Bronchial epithelial cell (primary cell): Measurements from ENCODE around the gene KISS1R. TPM values are rescaled to one million over a fixed set of nuclear protein-coding genes. Genes with fewer than 3 reads are reported as not detected.
"Not testable (repeated sequence)": the region's sequence is repeated elsewhere in the genome, so short reads cannot be mapped to it uniquely, and the experiment has no call there.

Experiments
- DNase-seq: peaks from one replicate; pipeline ENCODE4 v3.0.0-alpha.2; 2010; ENCODE audit warnings: low read depth
- FAIRE-seq: peaks from 2 replicates; lab custom pipeline; 2011; peaks lifted over from hg19 to GRCh38; lab: Jason Lieb, UNC
- H3K27me3 ChIP-seq: 2 replicates; pipeline ENCODE4 v1.5.1; 2011; ENCODE audit warnings: low read length; ENCODE audit not compliant: control insufficient read depth, insufficient read depth
- H3K36me3 ChIP-seq: 2 replicates; pipeline ENCODE4 v1.5.1; 2011; ENCODE audit warnings: low read length; ENCODE audit not compliant: control insufficient read depth, insufficient read depth
- H3K4me3 ChIP-seq: 2 replicates; pipeline ENCODE4 v1.5.1; 2011; ENCODE audit warnings: mild to moderate bottlenecking, low read depth, low read length, control low read depth
- CTCF ChIP-seq: IDR thresholded peaks from 2 replicates; pipeline ENCODE4 v1.5.1; 2011; ENCODE audit warnings: mild to moderate bottlenecking, moderate library complexity, low read length, control low read depth, inconsistent platforms; ENCODE audit not compliant: insufficient read depth, severe bottlenecking
- total RNA-seq: library from RNA; depleted of rRNA; stranded (reverse); fragments of >200 nt; gene quantifications from 2 replicates; pipeline ENCODE4 v1.2.1, GENCODE V29; 2014

The KISS1R gene
- total RNA-seq, 1 donor from 2014 or later = not detected

- Histone ChIP-seq H3K27me3 (no peaks in the 10 kb centered on the region), H3K4me3 (no peak overlapping the region), H3K36me3 (peaks cover 34% of the 10 kb centered on the region)
- no peak for FAIRE-seq
- DNase-seq = no peak
- TF ChIP-seq CTCF = no peak
Measured at GRCh38 chr19:887072-887471, 30.1 kb upstream of the KISS1R start.

- DNase-seq (no peak), FAIRE-seq (no peak)
- no peaks in the 10 kb centered on the region for H3K27me3 ChIP-seq
- H3K36me3 ChIP-seq = peaks cover 28% of the 10 kb centered on the region
- no peak for TF ChIP-seq CTCF
- no peak overlapping the region for H3K4me3 ChIP-seq
Measured at GRCh38 chr19:887599-887998, 29.5 kb upstream of the KISS1R start.

- no peak overlapping the region for H3K4me3 ChIP-seq
- FAIRE-seq (no peak), DNase-seq (no peak)
- H3K27me3 ChIP-seq = no peaks in the 10 kb centered on the region
- peaks cover 22% of the 10 kb centered on the region for H3K36me3 ChIP-seq
- no peak for TF ChIP-seq CTCF
Measured at GRCh38 chr19:888581-889385, 28.4 kb upstream of the KISS1R start.

DNA sequence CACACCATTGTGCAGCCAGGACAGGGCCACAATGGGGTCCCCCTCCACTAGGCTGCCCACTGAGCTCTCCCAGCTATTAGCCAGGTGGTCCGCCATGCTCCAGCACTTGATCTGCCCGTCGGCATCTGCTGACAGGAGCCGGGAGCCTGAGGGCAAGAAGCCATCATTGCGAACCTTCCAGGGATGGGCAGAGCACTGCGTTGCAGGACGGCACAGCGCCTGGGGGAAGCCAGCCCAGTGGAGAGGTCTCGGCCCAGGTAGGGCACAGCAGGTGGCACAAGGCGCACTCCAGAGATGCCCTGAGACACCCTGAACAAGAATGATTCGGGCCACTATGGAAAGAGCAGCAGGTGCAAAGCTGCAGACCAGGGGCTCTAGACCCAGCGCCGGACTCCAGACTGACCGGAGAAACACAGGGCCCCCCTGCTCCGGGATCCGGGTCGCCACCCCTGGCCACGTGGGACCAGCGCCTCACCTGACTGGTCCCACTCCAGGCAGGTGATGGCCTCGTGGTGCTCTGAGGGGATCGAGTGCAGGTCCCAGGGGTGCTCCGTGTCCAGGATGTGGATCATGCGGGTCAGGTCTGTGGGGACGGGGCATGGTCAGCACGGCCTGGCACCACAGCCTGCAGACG is 27.4 kb upstream of the KISS1R start:
- peaks cover 20% of the 10 kb centered on the region for H3K36me3 ChIP-seq
- no peaks in the 10 kb centered on the region for H3K27me3 ChIP-seq
- H3K4me3 ChIP-seq = no peak overlapping the region
- no peak for TF ChIP-seq CTCF
- no peak for DNase-seq
- no peak for FAIRE-seq

- Histone ChIP-seq H3K27me3 (no peaks in the 10 kb centered on the region), H3K36me3 (peaks cover 15% of the 10 kb centered on the region), H3K4me3 (no peak overlapping the region)
- no peak for TF ChIP-seq CTCF
- DNase-seq (no peak), FAIRE-seq (no peak)
Measured at GRCh38 chr19:890831-891230, 26.3 kb upstream of the KISS1R start.

GRCh38 chr19:891421-892200 is 25.5 kb upstream of the KISS1R start:
- peak overlapping the region; percentile 80 for H3K4me3 ChIP-seq
- not testable (repeated sequence) for FAIRE-seq

More at GRCh38 chr19:891421-892200, 25.5 kb upstream of the KISS1R start:
- not testable (repeated sequence) for DNase-seq, H3K27me3 ChIP-seq
- peaks cover 11% of the 10 kb centered on the region for H3K36me3 ChIP-seq
